Measurements from ENCODE around the gene COMT. TPM values are rescaled to one million over a fixed set of nuclear protein-coding genes. Genes with fewer than 3 reads are reported as not detected.

Gene COMT
- total and polyA plus RNA-seq, 9 of the 15 experiments (the other 6 are each of a cell fraction or from before 2014, with no cell fraction given) = 12.5 to 351 (median 155) TPM

GRCh38 chr22:19943082-19944026 lies 1.8 kb downstream of the COMT start (continued):
- peak; percentile 60; the same call in 1 of the 2 replicates for TF ChIP-seq ZNF445 (CRISPR knock-in tag; IDR thresholded peaks at IDR 0.05; ENCODE audit: low read depth)
- peak; percentile 48; the same call in 1 of the 2 replicates for TF ChIP-seq ZBTB12 (CRISPR knock-in tag; IDR thresholded peaks at IDR 0.05)
- TF ChIP-seq GTF2F1 (IDR thresholded peaks at IDR 0.05; ENCODE audit: low read depth, low read length) = peak; percentile 73; the same call in 1 of the 2 replicates
- TF ChIP-seq ZBTB11 (CRISPR knock-in tag; IDR thresholded peaks at IDR 0.05) = peak in 1 of 3 experiments; percentile 51; a peak in 1 of 6 replicates
- TF ChIP-seq KAT8 (IDR thresholded peaks at IDR 0.05; ENCODE audit: low read depth) = no peak
- TF ChIP-seq ZNF347 (CRISPR knock-in tag; IDR thresholded peaks at IDR 0.05; ENCODE audit: low read depth) = 0 out of 2 replicates have a peak, but pooled peaks have one; percentile 52
- TF ChIP-seq CEBPG (CRISPR knock-in tag; IDR thresholded peaks at IDR 0.05) = no peak
- TF ChIP-seq CEBPG (tag; conservative IDR thresholded peaks at IDR 0.05 in 1 of 2, IDR thresholded peaks at IDR 0.05 in 1 of 2) = peak in 1 of 2 experiments; percentile 96; a peak in 2 of 4 replicates
- peak; percentile 63; the same call in 1 of the 2 replicates for TF ChIP-seq ZFP1 (CRISPR knock-in tag; IDR thresholded peaks at IDR 0.05)
- peak; percentile 17 for TF ChIP-seq POLR2G (IDR thresholded peaks at IDR 0.05; ENCODE audit: low read depth, low read length)
- TF ChIP-seq NR4A1 (CRISPR knock-in tag; IDR thresholded peaks at IDR 0.05) = peak; percentile 88; the same call in 1 of the 2 replicates
- peak; percentile 87; the same call in 1 of the 2 replicates for TF ChIP-seq NR4A1 (tag; IDR thresholded peaks at IDR 0.05)
- peak; percentile 78 for TF ChIP-seq ZNF586 (CRISPR knock-in tag; conservative IDR thresholded peaks at IDR 0.05)
- no peak for TF ChIP-seq KLF13 (tag; IDR thresholded peaks at IDR 0.05; ENCODE audit: borderline replicate concordance, low read depth)
- TF ChIP-seq POU5F1 (IDR thresholded peaks at IDR 0.05; ENCODE audit: borderline replicate concordance, low read depth, low read length, partially characterized antibody) = no peak
- peak; percentile 63 for TF ChIP-seq ZNF134 (CRISPR knock-in tag; conservative IDR thresholded peaks at IDR 0.05)
- TF ChIP-seq ZBTB26 (CRISPR knock-in tag; IDR thresholded peaks at IDR 0.05) = peak; percentile 89
- TF ChIP-seq HSF4 (CRISPR knock-in tag; IDR thresholded peaks at IDR 0.05; ENCODE audit: borderline replicate concordance) = peak; percentile 71; the same call in 1 of the 2 replicates
- TF ChIP-seq ZSCAN32 (CRISPR knock-in tag; IDR thresholded peaks at IDR 0.05) = peak; percentile 82
- no peak for TF ChIP-seq MTA2 (IDR thresholded peaks at IDR 0.05; ENCODE audit: low read depth)
- peak; percentile 1; the same call in 1 of the 2 replicates for TF ChIP-seq SREBF1 (IDR thresholded peaks at IDR 0.05; ENCODE audit: borderline replicate concordance, low read depth, low read length)
